Stomach (tissue), 9 donors: ENCODE measurements around the gene TRPM3. TPM values are rescaled to one million over a fixed set of nuclear protein-coding genes. Genes with fewer than 3 reads are reported as not detected.

Experiments
- DNase-seq, 2 donors: peaks; one replicate each; pipeline versions ENCODE4 v3.0.0 to v3.0.0-alpha.2; 2013 to 2019
- H3K27ac ChIP-seq, 5 donors: fragments of 200-600 bp in 4 of 5; sonication (generic) in 4 of 5; one replicate each; pipeline ENCODE4 v1.5.1; 2013 to 2019; ENCODE audit warnings: mild to moderate bottlenecking in 1 of 5, moderate library complexity in 1 of 5
- H3K27me3 ChIP-seq, 3 donors: fragments of 200-600 bp; sonication (generic); one replicate each; pipeline ENCODE4 v1.5.1; 2017 to 2019; ENCODE audit warnings: mixed run types in 1 of 3
- H3K36me3 ChIP-seq, 4 donors: fragments of 200-600 bp; sonication (generic); 1 replicate in 3 of 4; 2 replicates in 1 of 4; pipeline ENCODE4 v1.5.1; 2016 to 2019
- H3K4me1 ChIP-seq, 4 donors: fragments of 200-600 bp; sonication (generic); one replicate each; pipeline ENCODE4 v1.5.1; 2016 to 2019
- H3K4me3 ChIP-seq, 4 donors: fragments of 200-600 bp; sonication (generic) in 3 of 4; one replicate each; pipeline ENCODE4 v1.5.1; 2016 to 2019; ENCODE audit warnings: mild to moderate bottlenecking in 1 of 4
- H3K9me3 ChIP-seq, 4 donors: fragments of 200-600 bp; sonication (generic); one replicate each; pipeline ENCODE4 v1.5.1; 2016 to 2019
- EP300 ChIP-seq: sonication (generic); formaldehyde crosslinking; IDR thresholded peaks from one replicate; pipeline ENCODE4 v1.6.1; 2017; ENCODE audit warnings: antibody characterized with exemption
- POLR2A ChIP-seq, 4 donors: fragments of 450-650 bp; IDR thresholded peaks; one replicate each; pipeline ENCODE4 v1.6.1; 2016; ENCODE audit warnings: antibody characterized with exemption in 4 of 4, control low read depth in 2 of 4, mild to moderate bottlenecking in 1 of 4, moderate library complexity in 1 of 4
- POLR2AphosphoS5 ChIP-seq, 3 donors: sonication (generic); formaldehyde crosslinking; IDR thresholded peaks; one replicate each; pipeline ENCODE4 v1.6.1; 2016; ENCODE audit warnings: antibody characterized with exemption in 3 of 3
- WGBS, 5 donors: extraction: QIAGEN DNeasy Blood & Tissue Kit in 3 of 5; methylation state at CpG; one replicate each; pipeline versions ENCODE4 v1.1.5 to v1.1.7; 2013 to 2018; 5-methylcytosine and 5-hydroxymethylcytosine counted together
- intact Hi-C: fragments of 100-400 bp; cut with DNase I; formaldehyde crosslinking; loops from one replicate; pipeline ENCODE4 v1.15.1; 2023; ENCODE audit warnings: low total_unique reads
- polyA plus RNA-seq, 3 donors: library from polyadenylated mRNA; stranded (reverse); fragments of 200-250 nt; gene quantifications; one replicate each; pipeline ENCODE4 v1.2.3, GENCODE V29; 2013
- total RNA-seq, 5 donors: library from RNA; depleted of rRNA; stranded (reverse); fragments of >200 nt; gene quantifications; one replicate each; pipeline versions ENCODE4 v1.1.0 to v1.2.3, GENCODE V29; 2014 to 2016
- TF ChIP-seq, protein P1 (sequence below), 7 experiments: fragments of 450-650 bp in 4 of 7; fragments of 200-600 bp in 3 of 7; sonication (generic) in 3 of 7; IDR thresholded peaks; one replicate each; pipeline ENCODE4 v1.5.1; 2016 to 2019; ENCODE audit warnings: antibody characterized with exemption in 7 of 7, control low read depth in 2 of 7, mild to moderate bottlenecking in 1 of 7
- donor health status: healthy with polysubstance abuse.
- donor health status: Bipolar disorder and iron deficiency.
- donor health status: healthy.

The TRPM3 gene
- total and polyA plus RNA-seq, 8 donors, result 0.03 to 6.2 (median 1.5) TPM

DNA sequence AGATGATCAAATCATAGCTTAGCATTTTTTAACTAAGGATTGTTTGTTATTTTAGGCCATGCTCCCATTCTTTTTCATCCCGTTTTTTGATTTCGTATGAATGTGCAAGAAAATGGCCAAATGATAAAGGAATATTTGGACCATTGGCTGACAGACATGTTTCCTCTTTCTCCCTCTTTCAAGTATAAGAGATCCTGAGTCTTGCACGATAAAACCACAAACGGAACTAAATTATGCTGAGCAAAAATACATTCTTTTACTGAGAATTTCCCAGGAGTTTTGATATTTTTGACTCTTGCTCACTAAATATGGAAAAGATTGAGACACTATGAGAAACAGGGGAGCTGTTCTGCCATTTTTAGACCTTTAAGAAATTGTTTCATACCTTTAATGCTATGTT, 616.6 kb downstream of the TRPM3 start:
- Histone ChIP-seq H3K4me3 (no peak overlapping the region), H3K27ac (no peak overlapping the region), H3K27me3 (no peaks in the 10 kb centered on the region), H3K36me3 (no peaks in the 10 kb centered on the region), H3K4me1 (peaks cover 0 to 4% (median 0%) of the 10 kb centered on the region in 4 donors), H3K9me3 (no peaks in the 10 kb centered on the region)
- WGBS, 5 donors, result 52 to 85% (median 73%) methylated on average over 4 of the region's 4 CpGs
- TF ChIP-seq EP300 (no peak), POLR2AphosphoS5 (IDR thresholded peaks at IDR 0.05) (no peak), POLR2A (IDR thresholded peaks at IDR 0.05) (no peak)
- TF ChIP-seq, protein P1, sequence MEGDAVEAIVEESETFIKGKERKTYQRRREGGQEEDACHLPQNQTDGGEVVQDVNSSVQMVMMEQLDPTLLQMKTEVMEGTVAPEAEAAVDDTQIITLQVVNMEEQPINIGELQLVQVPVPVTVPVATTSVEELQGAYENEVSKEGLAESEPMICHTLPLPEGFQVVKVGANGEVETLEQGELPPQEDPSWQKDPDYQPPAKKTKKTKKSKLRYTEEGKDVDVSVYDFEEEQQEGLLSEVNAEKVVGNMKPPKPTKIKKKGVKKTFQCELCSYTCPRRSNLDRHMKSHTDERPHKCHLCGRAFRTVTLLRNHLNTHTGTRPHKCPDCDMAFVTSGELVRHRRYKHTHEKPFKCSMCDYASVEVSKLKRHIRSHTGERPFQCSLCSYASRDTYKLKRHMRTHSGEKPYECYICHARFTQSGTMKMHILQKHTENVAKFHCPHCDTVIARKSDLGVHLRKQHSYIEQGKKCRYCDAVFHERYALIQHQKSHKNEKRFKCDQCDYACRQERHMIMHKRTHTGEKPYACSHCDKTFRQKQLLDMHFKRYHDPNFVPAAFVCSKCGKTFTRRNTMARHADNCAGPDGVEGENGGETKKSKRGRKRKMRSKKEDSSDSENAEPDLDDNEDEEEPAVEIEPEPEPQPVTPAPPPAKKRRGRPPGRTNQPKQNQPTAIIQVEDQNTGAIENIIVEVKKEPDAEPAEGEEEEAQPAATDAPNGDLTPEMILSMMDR (IDR thresholded peaks at IDR 0.05), result no peak
- DNase-seq, result no peak
- intact Hi-C loops, result no loop called here

DNA sequence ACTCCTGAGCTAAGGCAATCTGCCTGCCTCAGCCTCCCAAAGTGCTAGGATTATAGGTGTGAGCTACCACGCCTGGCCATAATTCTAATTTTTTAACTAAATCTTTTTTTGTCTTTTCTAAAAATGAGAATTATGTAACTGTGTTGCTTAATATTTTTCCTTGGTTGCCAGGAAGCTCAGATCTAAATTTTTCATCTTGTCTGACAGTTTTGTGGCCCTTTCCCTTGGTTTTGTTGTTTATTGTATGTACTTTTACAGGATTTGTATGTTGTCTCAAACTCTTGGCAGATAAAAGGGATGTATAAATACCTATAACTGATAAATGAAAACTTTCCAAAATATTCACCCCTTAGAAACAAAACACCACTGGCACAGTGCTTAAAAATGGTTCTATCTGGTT, 618.7 kb downstream of the TRPM3 start:
- Histone ChIP-seq H3K9me3 (no peaks in the 10 kb centered on the region), H3K27ac (peak overlapping the region in 1 of 5 donors; percentile 58), H3K4me3 (no peak overlapping the region), H3K36me3 (no peaks in the 10 kb centered on the region), H3K4me1 (peaks cover 0 to 4% (median 0%) of the 10 kb centered on the region in 4 donors), H3K27me3 (no peaks in the 10 kb centered on the region)
- 65 to 91% (median 71%) methylated on average over 1 of the region's 1 CpG for WGBS, 5 donors
- DNase-seq, result no peak
- intact Hi-C loops, result no loop called here
- TF ChIP-seq EP300, result no peak
- TF ChIP-seq POLR2AphosphoS5 (IDR thresholded peaks at IDR 0.05), result no peak
- no peak for TF ChIP-seq POLR2A (IDR thresholded peaks at IDR 0.05)
- TF ChIP-seq, protein P1 (IDR thresholded peaks at IDR 0.05), result no peak

DNA sequence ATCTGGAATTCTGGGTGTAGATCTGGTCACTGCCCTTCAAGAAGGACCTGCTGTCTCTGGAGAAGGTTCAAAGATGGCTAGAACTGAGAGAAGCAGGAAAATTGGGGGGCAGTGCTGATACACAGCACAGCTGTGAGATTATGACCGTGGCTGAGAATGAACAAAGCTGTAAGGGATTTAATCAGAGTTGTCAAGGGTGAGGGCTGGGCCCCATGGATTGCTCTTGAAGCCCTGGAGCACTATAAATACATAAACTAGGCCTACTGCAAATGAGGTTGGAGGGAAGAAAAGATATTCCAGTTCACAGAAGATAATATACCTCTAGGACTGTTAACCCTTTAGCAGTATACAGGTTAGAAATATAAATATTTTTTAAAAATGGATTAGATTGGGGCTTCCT, 620.6 kb downstream of the TRPM3 start:
- Histone ChIP-seq H3K27ac (no peak overlapping the region), H3K9me3 (no peaks in the 10 kb centered on the region), H3K27me3 (no peaks in the 10 kb centered on the region), H3K36me3 (no peaks in the 10 kb centered on the region), H3K4me1 (peaks cover 0 to 4% (median 0%) of the 10 kb centered on the region in 4 donors), H3K4me3 (no peak overlapping the region)
- WGBS, 5 donors, result 50 to 62% (median 53%) methylated on average over 1 of the region's 1 CpG
- no peak for DNase-seq
- TF ChIP-seq POLR2A (IDR thresholded peaks at IDR 0.05) (no peak), POLR2AphosphoS5 (IDR thresholded peaks at IDR 0.05) (no peak), EP300 (no peak)
- TF ChIP-seq, protein P1 (IDR thresholded peaks at IDR 0.05), result no peak
- intact Hi-C loops, result no loop called here

DNA sequence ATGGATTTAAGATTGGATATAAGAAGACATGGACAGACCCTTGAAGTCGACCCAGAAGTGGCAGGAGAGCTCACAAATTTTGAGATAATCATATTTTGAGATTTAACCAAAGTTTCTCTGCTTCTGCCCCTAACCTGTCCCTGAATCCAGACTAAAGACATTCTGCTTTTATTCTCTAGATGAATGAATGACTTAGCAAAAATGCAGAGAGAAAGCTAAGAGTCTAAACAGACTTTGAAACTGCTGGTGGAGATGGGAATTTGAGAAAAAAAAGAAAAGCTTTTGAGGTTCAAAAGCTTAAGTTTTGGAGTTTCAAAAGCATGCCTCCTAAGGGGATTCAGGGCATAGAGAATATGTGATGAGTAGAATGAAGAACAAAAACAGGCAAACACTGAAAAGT, 621.8 kb downstream of the TRPM3 start:
- Histone ChIP-seq H3K36me3 (no peaks in the 10 kb centered on the region), H3K4me3 (no peak overlapping the region), H3K4me1 (peaks cover 0 to 4% (median 0%) of the 10 kb centered on the region in 4 donors), H3K27me3 (no peaks in the 10 kb centered on the region), H3K9me3 (no peaks in the 10 kb centered on the region), H3K27ac (no peak overlapping the region)
- TF ChIP-seq, protein P1 (IDR thresholded peaks at IDR 0.05), result no peak
- TF ChIP-seq POLR2A (IDR thresholded peaks at IDR 0.05), result no peak
- no peak for TF ChIP-seq EP300
- no peak for TF ChIP-seq POLR2AphosphoS5 (IDR thresholded peaks at IDR 0.05)
- intact Hi-C loops, result loop anchor here (10.0 kb wide), 1 partner anchor 145 kb away; no protein-coding TSS in a partner anchor
- no peak for DNase-seq
- 59 to 78% (median 67%) methylated on average over 1 of the region's 1 CpG for WGBS, 5 donors
